Loucy (cell line): ENCODE results near the gene ZBTB20.

Experiments
- H2AFZ ChIP-seq: fragments of 200-600 bp; sonication (generic); 2 replicates; pipeline ENCODE4 v1.6.0; 2016; ENCODE audit warnings: antibody characterized with exemption, mild to moderate bottlenecking, low read length, moderate library complexity
- H3F3A ChIP-seq: fragments of 200-600 bp; 2 replicates; pipeline ENCODE4 v1.6.0; 2016; ENCODE audit warnings: antibody characterized with exemption, low read depth, mild to moderate bottlenecking
- H3K27me3 ChIP-seq: fragments of 200-600 bp; sonication (generic); 2 replicates; pipeline ENCODE4 v1.6.1; 2014; ENCODE audit warnings: low read length, mild to moderate bottlenecking; ENCODE audit not compliant: insufficient read depth, poor library complexity, severe bottlenecking
- H3K36me3 ChIP-seq: fragments of 200-600 bp; sonication (generic); 2 replicates; pipeline ENCODE4 v1.6.1; 2016; ENCODE audit warnings: low read length; ENCODE audit not compliant: insufficient read depth
- H3K4me1 ChIP-seq: fragments of 200-600 bp; sonication (generic); 2 replicates; pipeline ENCODE4 v1.5.1; 2014; ENCODE audit warnings: low read length, mild to moderate bottlenecking; ENCODE audit not compliant: insufficient read depth, poor library complexity, severe bottlenecking
- H3K4me2 ChIP-seq: fragments of 200-600 bp; sonication (generic); 2 replicates; pipeline ENCODE4 v1.6.0; 2014; ENCODE audit warnings: antibody characterized with exemption, low read length, low read depth, mild to moderate bottlenecking; ENCODE audit not compliant: poor library complexity, severe bottlenecking
- H3K4me3 ChIP-seq: fragments of 200-600 bp; sonication (generic); 2 replicates; pipeline ENCODE4 v1.5.1; 2014; ENCODE audit warnings: low read length, mild to moderate bottlenecking, mixed read lengths; ENCODE audit not compliant: poor library complexity, severe bottlenecking
- H3K79me2 ChIP-seq: fragments of 200-600 bp; sonication (generic); 2 replicates; pipeline ENCODE4 v1.6.1; 2014; ENCODE audit warnings: low read length; ENCODE audit not compliant: insufficient read depth
- H3K9ac ChIP-seq: fragments of 200-600 bp; sonication (generic); 2 replicates; pipeline ENCODE4 v1.6.0; 2014; ENCODE audit warnings: mild to moderate bottlenecking, low read depth, low read length, moderate library complexity; ENCODE audit not compliant: poor library complexity, severe bottlenecking
- H3K9me2 ChIP-seq: fragments of 200-600 bp; sonication (generic); replicated peaks from 2 replicates; pipeline ENCODE4 v1.6.1; 2016; ENCODE audit warnings: low read depth, low read length, mixed read lengths
- H3K9me3 ChIP-seq: fragments of 200-600 bp; sonication (generic); 2 replicates; pipeline ENCODE4 v1.6.1; 2014; ENCODE audit warnings: mild to moderate bottlenecking, antibody characterized with exemption, low read length, low read depth; ENCODE audit not compliant: insufficient read depth
- H4K20me1 ChIP-seq: fragments of 200-600 bp; sonication (generic); 2 replicates; pipeline ENCODE4 v1.6.0; 2014; ENCODE audit warnings: antibody characterized with exemption, low read length, mild to moderate bottlenecking; ENCODE audit not compliant: insufficient read depth, poor library complexity, severe bottlenecking
- CTCF ChIP-seq: fragments of 200-600 bp; sonication (generic); conservative IDR thresholded peaks from 2 replicates; pipeline ENCODE4 v1.5.1; 2014; ENCODE audit warnings: mild to moderate bottlenecking, antibody characterized with exemption, low read length
- EZH2phosphoT487 ChIP-seq: fragments of 200-600 bp; IDR thresholded peaks from 2 replicates; pipeline ENCODE4 v1.6.1; 2018; ENCODE audit warnings: antibody characterized with exemption, mild to moderate bottlenecking, moderate library complexity, borderline replicate concordance

ZBTB20 gene

GRCh38 chr3:114404590-114404989, 742.5 kb downstream of the ZBTB20 start:
- no peaks in the 10 kb centered on the region for H3F3A ChIP-seq
- TF ChIP-seq CTCF, result no peak
- no peak for TF ChIP-seq EZH2phosphoT487
- H3K9me2 ChIP-seq, result no peaks in the 10 kb centered on the region
- no peaks in the 10 kb centered on the region for H3K27me3 ChIP-seq
- H3K9ac ChIP-seq, result no peak overlapping the region
- H3K79me2 ChIP-seq, result no peaks in the 10 kb centered on the region
- H3K36me3 ChIP-seq, result no peaks in the 10 kb centered on the region
- H3K9me3 ChIP-seq, result no peaks in the 10 kb centered on the region
- H2AFZ ChIP-seq, result no peak overlapping the region
- H3K4me3 ChIP-seq, result no peak overlapping the region
- H3K4me2 ChIP-seq, result no peak overlapping the region
- H3K4me1 ChIP-seq, result no peaks in the 10 kb centered on the region
- H4K20me1 ChIP-seq, result no peaks in the 10 kb centered on the region

- no peak overlapping the region for H2AFZ ChIP-seq
- no peaks in the 10 kb centered on the region for H3K79me2 ChIP-seq
- H3K9ac ChIP-seq, result no peak overlapping the region
- H3K36me3 ChIP-seq, result no peaks in the 10 kb centered on the region
- no peak overlapping the region for H3K4me3 ChIP-seq
- no peaks in the 10 kb centered on the region for H3K27me3 ChIP-seq
- H3K9me3 ChIP-seq, result no peaks in the 10 kb centered on the region
- TF ChIP-seq EZH2phosphoT487, result no peak
- no peak for TF ChIP-seq CTCF
- no peaks in the 10 kb centered on the region for H4K20me1 ChIP-seq
- H3K9me2 ChIP-seq, result no peaks in the 10 kb centered on the region
- H3F3A ChIP-seq, result no peaks in the 10 kb centered on the region
- no peaks in the 10 kb centered on the region for H3K4me1 ChIP-seq
- no peak overlapping the region for H3K4me2 ChIP-seq
Observed at GRCh38 chr3:114402838-114403237, 744.2 kb downstream of the ZBTB20 start.

GRCh38 chr3:114401346-114401745, 745.7 kb downstream of the ZBTB20 start:
- H3F3A ChIP-seq, result no peaks in the 10 kb centered on the region
- no peaks in the 10 kb centered on the region for H3K4me1 ChIP-seq
- H3K36me3 ChIP-seq, result no peaks in the 10 kb centered on the region
- no peak overlapping the region for H3K9ac ChIP-seq
- H2AFZ ChIP-seq, result no peak overlapping the region
- no peaks in the 10 kb centered on the region for H3K79me2 ChIP-seq
- H3K4me2 ChIP-seq, result no peak overlapping the region
- TF ChIP-seq EZH2phosphoT487 (no peak), CTCF (no peak)
- no peaks in the 10 kb centered on the region for H4K20me1 ChIP-seq
- H3K4me3 ChIP-seq, result no peak overlapping the region
- H3K9me3 ChIP-seq, result no peaks in the 10 kb centered on the region
- H3K27me3 ChIP-seq, result no peaks in the 10 kb centered on the region
- no peaks in the 10 kb centered on the region for H3K9me2 ChIP-seq
